GM19193 (cell line): ENCODE results near the gene PPP1R16B.
A peak's percentile ranks its signal among the peaks of the same experiment; 100 is the strongest.

Experiments
- POLR2A ChIP-seq: IDR thresholded peaks from 4 replicates; pipeline ENCODE4 v1.6.1; 2011; ENCODE audit not compliant: insufficient read depth, insufficient read length; ENCODE audit errors: extremely low read depth

The PPP1R16B gene

DNA sequence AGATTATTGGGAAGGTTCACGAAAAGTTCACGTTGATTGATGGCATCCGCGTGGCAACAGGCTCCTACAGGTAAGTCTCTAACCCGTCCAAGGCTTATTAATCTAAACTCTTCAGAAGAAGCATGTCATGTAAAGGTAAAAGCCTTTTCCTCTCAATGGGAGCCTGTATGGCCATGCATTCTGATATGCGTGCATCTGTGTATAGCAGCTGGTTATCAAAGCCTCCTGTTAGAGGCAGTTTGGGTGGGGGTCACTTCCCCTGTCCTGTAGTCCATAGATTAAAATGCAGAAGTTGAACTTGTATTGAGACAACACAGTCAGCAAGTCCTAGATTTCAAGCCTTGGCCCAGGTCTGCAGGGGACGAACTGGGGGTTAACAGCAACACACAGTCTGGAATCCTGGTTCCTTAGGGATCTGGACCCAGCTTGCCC lies 142.4 kb downstream of the PPP1R16B start:
- no peak for TF ChIP-seq POLR2A

DNA sequence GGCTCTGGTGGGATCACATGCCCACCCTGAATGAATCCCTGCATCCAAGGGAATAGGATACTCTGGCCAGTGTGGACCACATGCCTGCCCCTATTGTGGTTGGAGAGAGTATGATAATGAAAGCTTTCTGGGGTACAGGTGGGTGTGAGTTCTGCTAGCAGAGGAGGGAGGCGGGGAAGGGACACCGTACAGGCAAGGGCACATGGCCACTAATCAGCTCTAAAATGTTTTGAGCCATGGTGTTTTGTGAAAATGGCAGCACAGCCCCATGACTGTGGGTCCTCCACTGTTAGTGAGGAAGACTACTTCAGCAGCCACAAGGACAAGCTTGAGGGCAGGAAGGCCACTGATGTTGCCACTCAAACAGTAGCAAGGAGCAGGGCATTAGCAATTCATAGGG lies 144.8 kb downstream of the PPP1R16B start:
- no peak for TF ChIP-seq POLR2A

GRCh38 chr20:38951611-38952010 lies 146.1 kb downstream of the PPP1R16B start:
- no peak for TF ChIP-seq POLR2A

GRCh38 chr20:38952153-38952552 lies 146.7 kb downstream of the PPP1R16B start:
- no peak for TF ChIP-seq POLR2A

DNA sequence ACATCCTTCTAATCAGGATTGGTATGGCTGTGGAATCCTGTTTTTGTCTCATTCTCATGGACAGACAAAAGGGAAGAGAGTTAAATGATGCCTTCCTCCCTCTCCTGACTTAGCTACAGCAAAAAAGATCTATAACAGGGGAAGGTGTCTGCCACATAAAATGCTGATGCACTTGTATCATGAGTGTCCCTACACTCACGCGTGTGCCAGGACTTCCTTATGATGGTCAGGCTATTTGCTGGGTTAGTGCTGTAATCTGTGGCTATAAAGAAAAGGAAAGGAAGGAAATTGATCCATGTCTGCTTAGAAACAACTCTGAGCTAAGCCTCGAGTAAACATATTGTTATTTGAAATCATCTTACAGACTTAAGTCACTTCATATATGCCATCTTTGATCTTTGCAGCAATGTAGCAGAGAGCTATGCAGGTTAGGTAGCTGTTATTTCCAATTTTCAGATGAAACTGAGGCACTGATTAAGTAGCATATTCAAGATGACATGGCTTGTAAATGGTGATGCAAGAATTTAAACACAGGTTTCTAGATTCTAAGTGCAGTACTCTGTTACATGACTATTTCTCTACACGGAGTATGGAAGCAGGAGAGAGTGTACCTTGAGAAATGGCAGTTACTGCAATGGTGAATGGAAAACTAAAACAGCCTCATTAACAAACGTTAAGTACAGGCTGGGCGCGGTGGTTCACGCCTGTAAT lies 148.3 kb downstream of the PPP1R16B start:
- no peak for TF ChIP-seq POLR2A

GRCh38 chr20:38957235-38957876 lies 151.9 kb downstream of the PPP1R16B start:
- no peak for TF ChIP-seq POLR2A

GRCh38 chr20:38957915-38958485 lies 152.5 kb downstream of the PPP1R16B start:
- TF ChIP-seq POLR2A = no peak

DNA sequence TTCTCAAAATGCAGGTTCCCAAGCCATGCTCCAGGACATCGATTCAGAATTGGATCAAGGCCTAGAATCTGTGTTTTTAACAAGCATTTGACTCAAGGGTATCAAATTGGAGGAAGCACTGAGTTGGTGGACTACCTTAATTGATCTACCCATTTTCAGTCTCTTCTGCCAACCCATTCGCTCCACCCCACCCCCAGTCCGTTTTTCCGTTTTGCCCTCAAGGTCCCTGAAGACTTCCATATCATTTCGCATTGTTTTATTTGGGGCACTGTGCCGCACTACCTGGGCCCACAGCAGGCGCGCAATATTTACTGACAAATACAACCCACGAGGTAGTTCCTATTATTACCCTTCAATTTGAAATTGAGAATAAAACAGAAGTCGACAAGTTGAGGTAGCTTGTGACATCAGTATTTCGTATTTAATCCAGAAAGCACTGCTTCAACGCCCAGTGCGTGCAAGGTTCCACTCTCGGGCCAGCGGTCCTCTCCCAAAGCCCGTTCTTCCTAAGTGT lies 156.1 kb downstream of the PPP1R16B start:
- TF ChIP-seq POLR2A = no peak

DNA sequence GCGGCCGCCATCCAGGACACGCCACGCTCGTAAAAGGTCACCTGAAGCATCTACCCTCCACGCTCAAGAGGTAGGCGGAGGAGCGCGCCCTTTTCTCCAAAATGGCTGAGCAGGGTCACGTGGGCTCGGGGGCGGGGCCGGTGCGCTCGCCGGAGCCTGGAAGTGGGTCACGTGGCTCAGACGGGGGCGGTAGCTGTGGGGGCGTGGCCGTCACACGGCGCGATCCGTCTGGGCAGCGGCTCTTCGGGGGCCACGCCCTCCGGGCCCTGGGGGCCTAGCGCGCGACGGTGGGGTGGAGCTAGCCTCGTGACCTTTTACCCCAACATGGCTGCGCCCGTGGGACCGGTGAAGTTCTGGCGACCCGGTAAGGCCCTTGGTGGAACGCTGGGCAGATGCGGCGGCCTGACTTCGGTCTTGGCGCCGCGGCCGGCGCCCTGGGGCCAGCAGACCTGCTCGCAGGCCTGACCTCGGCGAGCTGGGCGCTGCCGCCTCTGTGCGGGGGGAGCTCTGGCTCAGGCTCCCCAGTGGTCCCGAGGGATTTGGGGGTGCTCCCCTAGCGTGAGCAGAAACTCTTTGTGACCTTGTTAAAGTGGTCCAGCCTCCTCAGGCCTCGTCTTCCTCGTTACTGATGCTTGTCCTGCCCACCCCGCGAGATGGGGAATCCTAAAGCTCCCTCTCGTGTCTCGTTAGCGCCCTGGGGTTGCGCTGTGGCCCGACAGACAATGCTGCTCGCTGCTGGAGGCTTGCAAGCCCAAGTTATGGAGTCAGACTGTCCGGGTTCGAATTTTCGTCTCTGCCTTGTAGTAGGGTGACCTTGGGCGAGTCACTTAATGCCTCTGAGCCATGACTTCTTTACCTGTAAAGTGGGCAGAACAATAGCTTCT lies 156.8 kb downstream of the PPP1R16B start, which contains the start of gene DHX35:
DHX35 (plus strand) TSS at position 301 of the 884 bp plus-strand sequence; CDS start at position 325, 24 bp downstream.
- peak; percentile 77 for TF ChIP-seq POLR2A

GRCh38 chr20:38962928-38963401 lies 157.5 kb downstream of the PPP1R16B start:
- no peak for TF ChIP-seq POLR2A

GRCh38 chr20:38963745-38964144 lies 158.2 kb downstream of the PPP1R16B start:
- TF ChIP-seq POLR2A = no peak

DNA sequence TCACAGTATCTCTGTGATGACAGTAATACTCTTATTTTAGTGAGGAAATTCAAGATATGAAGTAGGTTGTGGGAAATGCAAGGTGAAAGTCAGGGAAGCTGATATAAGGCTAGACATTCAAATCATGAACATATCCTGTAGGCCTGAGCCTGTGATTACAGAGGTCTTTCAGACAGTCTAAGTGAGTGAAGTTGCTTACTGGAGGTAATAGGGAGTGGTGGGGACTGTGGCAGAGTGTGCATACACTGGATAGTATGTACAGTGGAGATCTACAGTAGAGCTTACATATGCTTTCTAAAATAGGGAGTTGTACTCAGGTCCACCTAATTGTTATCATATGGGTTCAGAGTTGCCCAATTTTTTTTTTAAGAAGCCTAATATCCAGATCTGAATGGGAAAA lies 159.8 kb downstream of the PPP1R16B start:
- no peak for TF ChIP-seq POLR2A

- TF ChIP-seq POLR2A = no peak
These were observed 162.6 kb downstream of the PPP1R16B start for GRCh38 chr20:38968090-38968489.

GRCh38 chr20:38969708-38970107 lies 164.2 kb downstream of the PPP1R16B start:
- TF ChIP-seq POLR2A = no peak

DNA sequence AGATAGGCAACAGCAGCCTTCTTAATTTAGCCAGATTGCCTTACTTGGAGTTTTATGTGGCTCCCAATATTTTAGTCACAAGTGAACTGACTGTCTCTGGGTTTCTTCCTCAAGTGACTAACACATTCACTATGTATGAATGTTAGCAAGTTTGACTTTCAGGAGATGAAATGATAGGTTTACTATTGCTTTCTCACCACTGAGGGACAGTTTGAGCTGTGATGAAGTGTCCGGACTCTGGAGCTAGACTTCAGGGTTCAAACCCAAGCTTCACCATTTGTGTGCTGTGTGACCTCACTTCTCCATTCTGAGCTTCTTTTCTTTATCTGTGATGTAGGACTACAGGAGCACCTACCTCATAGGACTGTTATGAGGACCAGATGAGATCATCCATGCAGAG lies 164.8 kb downstream of the PPP1R16B start:
- TF ChIP-seq POLR2A = no peak
